Motor neuron (in vitro differentiated cells): ENCODE data around the gene CHMP3. TPM values are rescaled to one million over a fixed set of nuclear protein-coding genes. Genes with fewer than 3 reads are reported as not detected.

Experiments
- ATAC-seq, 8 experiments: fragments of 200-7000 bp; cut with Tn5 transposase; replicated peaks in 6 of 8; 2 replicates each; pipeline ENCODE4 v1.8.0; 2021; ENCODE audit warnings: mild to moderate bottlenecking in 8 of 8, moderate library complexity in 8 of 8
- H3K27ac ChIP-seq, 2 donors: fragments of 250-450 bp; sonication (Bioruptor Pico); 2 replicates each; pipeline ENCODE4 v1.9.0; 2021; ENCODE audit warnings: antibody characterized with exemption in 2 of 2, mild to moderate bottlenecking in 2 of 2, moderate library complexity in 1 of 2
- H3K4me1 ChIP-seq, 2 donors: fragments of 250-450 bp; sonication (Bioruptor Pico); replicated peaks in 1 of 2; 2 replicates each; pipeline ENCODE4 v1.6.1; 2021; ENCODE audit warnings: antibody characterized with exemption in 2 of 2, mild to moderate bottlenecking in 2 of 2, moderate library complexity in 1 of 2
- H3K4me3 ChIP-seq, 5 donors: fragments of 250-450 bp; sonication (Bioruptor Pico); 2 replicates each; pipeline ENCODE4 v1.9.0; 2021; ENCODE audit warnings: antibody characterized with exemption in 5 of 5, mild to moderate bottlenecking in 5 of 5, moderate library complexity in 4 of 5
- WGBS, 10 experiments: fragments of 450-650 bp; shearing (Covaris generic); methylation state at CpG; one replicate each; pipeline ENCODE4 v1.0.0; 2022; 5-methylcytosine and 5-hydroxymethylcytosine counted together
- in situ Hi-C, 9 experiments: fragments of 400-800 bp; cut with MboI; loops; one replicate each; pipeline ENCODE4 v1.15.0; 2021; ENCODE audit warnings: low sequenced_read_pairs in 9 of 9, low pct_unique_long_range_greater_than_20kb in 2 of 9; ENCODE audit not compliant: unreplicated experiment in 9 of 9
- total RNA-seq, 8 experiments: library from RNA; unstranded; fragments of 300-600 nt; gene quantifications; 2 replicates each; pipeline versions ENCODE4 v1.2.3 to v1.2.4, GENCODE V29; 2022

The CHMP3 gene
- total RNA-seq, 8 experiments from 2014 or later = 26.9 to 68.2 (median 49.6) TPM

GRCh38 chr2:86468162-86469033 is 94.8 kb downstream of the CHMP3 start:
- no peak overlapping the region for H3K4me3 ChIP-seq
- no peaks in the 10 kb centered on the region for H3K4me1 ChIP-seq
- in situ Hi-C loops = no loop called here
- no peak for ATAC-seq
- no peak overlapping the region for H3K27ac ChIP-seq
- 89 to 100% (median 96%) methylated on average over 1 to 7 of the region's 7 CpGs; no CpG with 5 or more reads in 1 of the 10 experiments for WGBS, 10 experiments

- Histone ChIP-seq H3K4me3 (no peak overlapping the region), H3K4me1 (no peaks in the 10 kb centered on the region), H3K27ac (no peak overlapping the region)
- 91 to 100% (median 100%) methylated on average over 1 of the region's 1 CpG; no CpG with 5 or more reads in 4 of the 10 experiments for WGBS, 10 experiments
- ATAC-seq = no peak
- in situ Hi-C loops = no loop called here
Observed at GRCh38 chr2:86466306-86466705, 96.9 kb downstream of the CHMP3 start.

GRCh38 chr2:86464652-86465051 is 98.6 kb downstream of the CHMP3 start:
- WGBS, 10 experiments = 53 to 100% (median 90%) methylated on average over 1 to 3 of the region's 3 CpGs
- ATAC-seq = peak in 1 of 8 experiments; percentile 41
- in situ Hi-C loops = no loop called here
- no peak overlapping the region for H3K27ac ChIP-seq
- no peaks in the 10 kb centered on the region for H3K4me1 ChIP-seq
- H3K4me3 ChIP-seq = no peak overlapping the region

- ATAC-seq = no peak
- 96 to 100% (median 100%) methylated on average over 1 to 3 of the region's 3 CpGs for whole genome bisulfite sequencing, 10 experiments
- H3K27ac ChIP-seq = no peak overlapping the region
Observed at GRCh38 chr2:86461042-86461743, 102.0 kb downstream of the CHMP3 start.

GRCh38 chr2:86455181-86455580 is 108.1 kb downstream of the CHMP3 start:
- Histone ChIP-seq H3K4me1 (no peaks in the 10 kb centered on the region), H3K27ac (no peak overlapping the region), H3K4me3 (no peak overlapping the region)
- in situ Hi-C loops = no loop called here
- WGBS, 10 experiments = 33 to 100% (median 99%) methylated on average over 2 to 5 of the region's 5 CpGs; no CpG with 5 or more reads in 2 of the 10 experiments
- ATAC-seq = no peak

More at GRCh38 chr2:86461042-86461743, 102.0 kb downstream of the CHMP3 start:
- no peaks in the 10 kb centered on the region for H3K4me1 ChIP-seq
- no peak overlapping the region for H3K4me3 ChIP-seq
- in situ Hi-C loops = no loop called here

GRCh38 chr2:86454238-86454637 is 109.0 kb downstream of the CHMP3 start:
- peak in 2 of 8 experiments; percentile 39 to 49 for ATAC-seq
- Histone ChIP-seq H3K27ac (no peak overlapping the region), H3K4me1 (no peaks in the 10 kb centered on the region), H3K4me3 (no peak overlapping the region)
- in situ Hi-C loops = no loop called here

- WGBS, 10 experiments = 0 to 96% (median 35%) methylated on average over 1 to 2 of the region's 2 CpGs; no CpG with 5 or more reads in 2 of the 10 experiments
- peaks cover 0 to 2% of the 10 kb centered on the region in 2 donors for H3K4me1 ChIP-seq
- in situ Hi-C loops = no loop called here
- H3K4me3 ChIP-seq = no peak overlapping the region
- peak in 3 of 8 experiments; percentile 82 to 91 (median 91) for ATAC-seq
- no peak overlapping the region for H3K27ac ChIP-seq
Observed at GRCh38 chr2:86453836-86454235, 109.4 kb downstream of the CHMP3 start.

Other genes with a start within 250 kb of the CHMP3 start
- gene REEP1, start 225.8 kb downstream of the CHMP3 start, total RNA-seq = 10 to 100 TPM in 6 of 8 experiments, 1 to 10 TPM in 1, under 1 TPM in 1; 0.31 to 98.1 (median 41.6) TPM
- gene KDM3A, start 122.1 kb downstream of the CHMP3 start, total RNA-seq = 100 to 1,000 TPM in 1 of 8 experiments, 10 to 100 TPM in 7; 25.0 to 132 (median 57.8) TPM
- 10 to 100 TPM; 13.5 to 36.2 (median 20.3) TPM for gene RNF103, start 60.4 kb upstream of the CHMP3 start, total RNA-seq
- gene RMND5A, start 156.8 kb upstream of the CHMP3 start, total RNA-seq = 10 to 100 TPM; 23.5 to 55.5 (median 38.2) TPM
- 1 to 10 TPM in 2 of 8 experiments, under 1 TPM in 5, not detected in 1; 0.18 to 1.9 (median 0.60) TPM for gene CD8A, start 227.5 kb upstream of the CHMP3 start, total RNA-seq